Stimulated activated CD8-positive, alpha-beta memory T cell treated with anti-CD3 and anti-CD28 coated beads, Interleukin-4, amount 100 ng/mL, for 4 hours (primary cell): ENCODE measurements around the gene MESD.

Experiments
- DNase-seq, 2 donors: peaks; one replicate each; pipeline ENCODE4 v3.0.0-alpha.2; 2020; ENCODE audit warnings: low read depth in 2 of 2, low spot score in 1 of 2

MESD gene

GRCh38 chr15:80940331-80940730 is 49.3 kb downstream of the MESD start:
- no peak for DNase-seq

- no peak for DNase-seq
Observed at GRCh38 chr15:80939216-80939615, 50.4 kb downstream of the MESD start.

- DNase-seq: no peak
Observed at GRCh38 chr15:80937718-80938117, 51.9 kb downstream of the MESD start.

GRCh38 chr15:80936288-80937078 is 53.1 kb downstream of the MESD start:
- no peak for DNase-seq

- DNase-seq: no peak
Observed at GRCh38 chr15:80934761-80935221, 54.8 kb downstream of the MESD start.

GRCh38 chr15:80932989-80933388 is 56.6 kb downstream of the MESD start:
- DNase-seq: no peak

GRCh38 chr15:80932513-80932815 is 57.2 kb downstream of the MESD start:
- DNase-seq: no peak

- DNase-seq: no peak
Observed at GRCh38 chr15:80931721-80932512, 57.7 kb downstream of the MESD start.

- DNase-seq: no peak
Observed at GRCh38 chr15:80931191-80931590, 58.4 kb downstream of the MESD start.

- DNase-seq: no peak
Observed at GRCh38 chr15:80929689-80930088, 59.9 kb downstream of the MESD start.

- DNase-seq: no peak
Observed at GRCh38 chr15:80929225-80929624, 60.4 kb downstream of the MESD start.

GRCh38 chr15:80926126-80926525 is 63.5 kb downstream of the MESD start:
- DNase-seq: no peak

- DNase-seq: no peak
Observed at GRCh38 chr15:80925597-80926059, 64.0 kb downstream of the MESD start.

GRCh38 chr15:80924278-80924677 is 65.3 kb downstream of the MESD start:
- DNase-seq: no peak

- DNase-seq: no peak
Observed at GRCh38 chr15:80923668-80924067, 66.0 kb downstream of the MESD start.

GRCh38 chr15:80921736-80922410 is 67.7 kb downstream of the MESD start:
- DNase-seq: no peak

- no peak for DNase-seq
Observed at GRCh38 chr15:80920271-80920699, 69.3 kb downstream of the MESD start.

- DNase-seq: no peak
Observed at GRCh38 chr15:80918196-80918783, 71.3 kb downstream of the MESD start.

- DNase-seq: no peak
Observed at GRCh38 chr15:80916056-80916455, 73.6 kb downstream of the MESD start.

- DNase-seq: no peak
Observed at GRCh38 chr15:80915472-80915871, 74.1 kb downstream of the MESD start.

- DNase-seq: no peak
Observed at GRCh38 chr15:80913541-80913940, 76.1 kb downstream of the MESD start.
